OCI-LY3 (cell line): ENCODE measurements around the gene CDH15.

Experiments used
- H2AFZ ChIP-seq: fragments of 200-600, 300-600 bp; shearing (Covaris generic); 2 replicates; pipeline ENCODE4 v1.6.0; 2014; ENCODE audit warnings: antibody characterized with exemption, low read depth, low read length
- H3K27ac ChIP-seq: fragments of 200-600, 300-600 bp; sonication (generic); 2 replicates; pipeline ENCODE4 v1.5.1; 2014; ENCODE audit warnings: mild to moderate bottlenecking, low read length, moderate library complexity, mixed read lengths
- H3K27me3 ChIP-seq: fragments of 200-600, 300-600 bp; sonication (generic); 2 replicates; pipeline ENCODE4 v1.6.1; 2014; ENCODE audit warnings: low read depth, low read length, mixed read lengths
- H3K36me3 ChIP-seq: fragments of 200-600, 300-600 bp; sonication (generic); replicated peaks from 2 replicates; pipeline ENCODE3; 2014; ENCODE audit warnings: low read depth, low read length, mixed read lengths
- H3K4me1 ChIP-seq: fragments of 300-600, 200-600 bp; sonication (generic); 2 replicates; pipeline ENCODE4 v1.6.1; 2014; ENCODE audit warnings: low read length, mixed read lengths
- H3K4me2 ChIP-seq: fragments of 200-600, 300-600 bp; sonication (generic); 2 replicates; pipeline ENCODE4 v1.6.1; 2014; ENCODE audit warnings: low read length, mixed read lengths
- H3K4me3 ChIP-seq: fragments of 300-600, 200-600 bp; sonication (generic); 2 replicates; pipeline ENCODE4 v1.5.1; 2014; ENCODE audit warnings: antibody characterized with exemption, mild to moderate bottlenecking, low read length, moderate library complexity
- H3K79me2 ChIP-seq: fragments of 300-600, 200-600 bp; shearing (Covaris generic); 2 replicates; pipeline ENCODE4 v1.6.1; 2014; ENCODE audit warnings: mild to moderate bottlenecking, low read length, mixed read lengths
- H3K9ac ChIP-seq: fragments of 300-600, 200-600 bp; shearing (Covaris generic); 2 replicates; pipeline ENCODE4 v1.6.0; 2014; ENCODE audit warnings: mild to moderate bottlenecking, low read length, moderate library complexity
- H3K9me3 ChIP-seq: fragments of 200-600, 300-600 bp; shearing (Covaris generic); 2 replicates; pipeline ENCODE4 v1.6.1; 2014; ENCODE audit warnings: low read length, mixed read lengths; ENCODE audit not compliant: insufficient read depth
- H4K20me1 ChIP-seq: fragments of 200-600, 300-600 bp; sonication (generic); 2 replicates; pipeline ENCODE4 v1.6.1; 2016; ENCODE audit warnings: low read length, mixed read lengths; ENCODE audit not compliant: insufficient read depth
- EZH2phosphoT487 ChIP-seq: fragments of 200-600 bp; shearing (Covaris generic); IDR thresholded peaks from 2 replicates; pipeline ENCODE4 v1.6.1; 2018; ENCODE audit warnings: antibody characterized with exemption, mixed run types, low read depth
- TF ChIP-seq, protein P1 (sequence below): fragments of 200-600, 300-600 bp; sonication (generic); IDR thresholded peaks from 2 replicates; pipeline ENCODE4 v1.5.1; 2014; ENCODE audit warnings: antibody characterized with exemption, low read length, low read depth

CDH15 gene

GRCh38 chr16:89192956-89193575 is 21.5 kb downstream of the CDH15 start:
- Histone ChIP-seq H4K20me1 (no peaks in the 10 kb centered on the region), H3K9ac (no peak overlapping the region), H3K4me3 (no peak overlapping the region), H3K9me3 (no peaks in the 10 kb centered on the region), H3K27me3 (no peaks in the 10 kb centered on the region), H3K79me2 (no peaks in the 10 kb centered on the region), H2AFZ (no peak overlapping the region), H3K4me2 (no peak overlapping the region; the same call in 1 of the 2 replicates), H3K4me1 (no peaks in the 10 kb centered on the region), H3K27ac (no peak overlapping the region), H3K36me3 (no peaks in the 10 kb centered on the region)
- TF ChIP-seq, protein P1, sequence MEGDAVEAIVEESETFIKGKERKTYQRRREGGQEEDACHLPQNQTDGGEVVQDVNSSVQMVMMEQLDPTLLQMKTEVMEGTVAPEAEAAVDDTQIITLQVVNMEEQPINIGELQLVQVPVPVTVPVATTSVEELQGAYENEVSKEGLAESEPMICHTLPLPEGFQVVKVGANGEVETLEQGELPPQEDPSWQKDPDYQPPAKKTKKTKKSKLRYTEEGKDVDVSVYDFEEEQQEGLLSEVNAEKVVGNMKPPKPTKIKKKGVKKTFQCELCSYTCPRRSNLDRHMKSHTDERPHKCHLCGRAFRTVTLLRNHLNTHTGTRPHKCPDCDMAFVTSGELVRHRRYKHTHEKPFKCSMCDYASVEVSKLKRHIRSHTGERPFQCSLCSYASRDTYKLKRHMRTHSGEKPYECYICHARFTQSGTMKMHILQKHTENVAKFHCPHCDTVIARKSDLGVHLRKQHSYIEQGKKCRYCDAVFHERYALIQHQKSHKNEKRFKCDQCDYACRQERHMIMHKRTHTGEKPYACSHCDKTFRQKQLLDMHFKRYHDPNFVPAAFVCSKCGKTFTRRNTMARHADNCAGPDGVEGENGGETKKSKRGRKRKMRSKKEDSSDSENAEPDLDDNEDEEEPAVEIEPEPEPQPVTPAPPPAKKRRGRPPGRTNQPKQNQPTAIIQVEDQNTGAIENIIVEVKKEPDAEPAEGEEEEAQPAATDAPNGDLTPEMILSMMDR = no peak
- no peak for TF ChIP-seq EZH2phosphoT487

- Histone ChIP-seq H3K27ac (no peak overlapping the region), H3K36me3 (no peaks in the 10 kb centered on the region), H3K27me3 (no peaks in the 10 kb centered on the region), H3K9ac (no peak overlapping the region), H4K20me1 (no peaks in the 10 kb centered on the region), H3K4me1 (no peaks in the 10 kb centered on the region), H2AFZ (no peak overlapping the region), H3K4me2 (no peak overlapping the region), H3K9me3 (no peaks in the 10 kb centered on the region), H3K4me3 (no peak overlapping the region), H3K79me2 (no peaks in the 10 kb centered on the region)
- TF ChIP-seq EZH2phosphoT487 = no peak
- TF ChIP-seq, protein P1 = no peak
These were observed 22.2 kb downstream of the CDH15 start for GRCh38 chr16:89193576-89194293.

DNA sequence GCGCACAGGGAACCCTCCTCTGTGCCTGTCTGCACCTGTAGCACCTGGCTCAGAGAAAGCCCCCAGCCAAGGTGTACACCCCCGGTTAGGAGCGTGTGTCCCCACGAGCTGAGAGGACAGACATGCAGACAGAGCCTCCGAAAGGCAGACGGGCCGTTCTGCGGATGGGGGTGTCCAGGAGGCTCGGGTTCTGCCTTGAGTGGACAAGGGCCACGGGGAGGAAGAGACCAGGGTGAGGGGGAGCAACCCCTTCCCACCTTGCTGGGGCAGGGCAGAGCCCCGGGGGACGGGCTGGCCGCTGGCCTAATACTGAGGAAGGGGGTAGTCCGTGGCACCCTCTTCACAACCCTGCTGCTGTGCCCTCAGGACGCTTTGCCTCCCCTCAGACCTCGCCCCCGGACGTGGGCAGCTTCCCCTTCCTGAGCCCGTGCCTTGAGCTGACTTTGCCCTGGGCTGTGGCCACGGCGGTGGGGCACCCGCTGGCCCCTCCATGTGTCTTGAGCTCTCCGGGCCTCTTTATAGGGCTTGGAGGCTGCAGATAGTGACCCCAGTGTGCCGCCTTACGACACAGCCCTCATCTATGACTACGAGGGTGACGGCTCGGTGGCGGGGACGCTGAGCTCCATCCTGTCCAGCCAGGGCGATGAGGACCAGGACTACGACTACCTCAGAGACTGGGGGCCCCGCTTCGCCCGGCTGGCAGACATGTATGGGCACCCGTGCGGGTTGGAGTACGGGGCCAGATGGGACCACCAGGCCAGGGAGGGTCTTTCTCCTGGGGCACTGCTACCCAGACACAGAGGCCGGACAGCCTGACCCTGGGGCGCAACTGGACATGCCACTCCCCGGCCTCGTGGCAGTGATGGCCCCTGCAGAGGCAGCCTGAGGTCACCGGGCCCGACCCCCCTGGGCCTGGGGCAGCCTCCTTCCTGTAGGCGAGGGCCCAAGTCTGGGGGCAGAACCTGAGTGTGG is 23.1 kb downstream of the CDH15 start:
- no peaks in the 10 kb centered on the region for H3K27me3 ChIP-seq
- no peaks in the 10 kb centered on the region for H3K36me3 ChIP-seq
- no peaks in the 10 kb centered on the region for H3K4me1 ChIP-seq
- no peak overlapping the region for H2AFZ ChIP-seq
- no peak overlapping the region for H3K27ac ChIP-seq
- H3K9me3 ChIP-seq = no peaks in the 10 kb centered on the region
- no peaks in the 10 kb centered on the region for H4K20me1 ChIP-seq
- no peak overlapping the region for H3K4me3 ChIP-seq
- H3K79me2 ChIP-seq = no peaks in the 10 kb centered on the region
- H3K9ac ChIP-seq = no peak overlapping the region
- no peak overlapping the region for H3K4me2 ChIP-seq
- no peak for TF ChIP-seq EZH2phosphoT487
- TF ChIP-seq, protein P1 = no peak
